Prostate gland (tissue), 2 donors: ENCODE results near the gene TAL2.

ENCODE experiments used
- POLR2A ChIP-seq: fragments of 450-650 bp; IDR thresholded peaks from one replicate; pipeline ENCODE4 v1.6.1; 2016; ENCODE audit warnings: antibody characterized with exemption, mild to moderate bottlenecking
- POLR2AphosphoS5 ChIP-seq: sonication (generic); formaldehyde crosslinking; IDR thresholded peaks from one replicate; pipeline ENCODE4 v1.6.1; 2017; ENCODE audit warnings: antibody characterized with exemption
- TF ChIP-seq, protein P1 (sequence below), 4 experiments: fragments of 200-600 bp in 2 of 4; fragments of 450-650 bp in 2 of 4; sonication (generic) in 2 of 4; IDR thresholded peaks; 1 replicate in 3 of 4; 2 replicates in 1 of 4; pipeline ENCODE4 v1.5.1; 2016 to 2019; ENCODE audit warnings: antibody characterized with exemption in 4 of 4, mild to moderate bottlenecking in 2 of 4, moderate library complexity in 2 of 4

DNA sequence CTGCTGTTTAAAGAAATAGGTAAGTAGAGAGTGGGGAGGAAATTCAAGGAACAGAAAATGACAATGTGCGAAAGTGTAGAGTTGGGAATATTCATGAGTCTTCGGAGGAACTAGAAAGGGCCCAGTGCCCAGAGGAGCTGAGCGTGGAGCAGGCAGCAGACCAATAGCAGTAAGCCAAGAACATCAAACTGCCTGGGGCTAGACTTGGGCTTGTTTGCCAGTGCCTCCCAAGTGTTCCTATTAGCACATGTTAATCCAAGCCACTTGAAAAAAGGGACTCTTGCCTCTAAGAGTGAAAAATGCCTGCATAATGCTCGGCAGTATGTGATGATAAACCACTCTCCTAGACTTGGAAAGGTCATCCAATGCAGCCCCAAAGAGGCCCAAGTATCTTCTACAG lies 1.2 kb upstream of the TAL2 start:
- TF ChIP-seq, protein P1, sequence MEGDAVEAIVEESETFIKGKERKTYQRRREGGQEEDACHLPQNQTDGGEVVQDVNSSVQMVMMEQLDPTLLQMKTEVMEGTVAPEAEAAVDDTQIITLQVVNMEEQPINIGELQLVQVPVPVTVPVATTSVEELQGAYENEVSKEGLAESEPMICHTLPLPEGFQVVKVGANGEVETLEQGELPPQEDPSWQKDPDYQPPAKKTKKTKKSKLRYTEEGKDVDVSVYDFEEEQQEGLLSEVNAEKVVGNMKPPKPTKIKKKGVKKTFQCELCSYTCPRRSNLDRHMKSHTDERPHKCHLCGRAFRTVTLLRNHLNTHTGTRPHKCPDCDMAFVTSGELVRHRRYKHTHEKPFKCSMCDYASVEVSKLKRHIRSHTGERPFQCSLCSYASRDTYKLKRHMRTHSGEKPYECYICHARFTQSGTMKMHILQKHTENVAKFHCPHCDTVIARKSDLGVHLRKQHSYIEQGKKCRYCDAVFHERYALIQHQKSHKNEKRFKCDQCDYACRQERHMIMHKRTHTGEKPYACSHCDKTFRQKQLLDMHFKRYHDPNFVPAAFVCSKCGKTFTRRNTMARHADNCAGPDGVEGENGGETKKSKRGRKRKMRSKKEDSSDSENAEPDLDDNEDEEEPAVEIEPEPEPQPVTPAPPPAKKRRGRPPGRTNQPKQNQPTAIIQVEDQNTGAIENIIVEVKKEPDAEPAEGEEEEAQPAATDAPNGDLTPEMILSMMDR (IDR thresholded peaks at IDR 0.05), result no peak
- TF ChIP-seq POLR2AphosphoS5 (no peak), POLR2A (no peak)
